OCI-LY3 (cell line): ENCODE measurements around the gene STRN4.

Source experiments
- H2AFZ ChIP-seq: fragments of 200-600, 300-600 bp; shearing (Covaris generic); 2 replicates; pipeline ENCODE4 v1.6.0; 2014; ENCODE audit warnings: antibody characterized with exemption, low read depth, low read length
- H3K27ac ChIP-seq: fragments of 200-600, 300-600 bp; sonication (generic); 2 replicates; pipeline ENCODE4 v1.5.1; 2014; ENCODE audit warnings: mild to moderate bottlenecking, low read length, moderate library complexity, mixed read lengths
- H3K27me3 ChIP-seq: fragments of 200-600, 300-600 bp; sonication (generic); 2 replicates; pipeline ENCODE4 v1.6.1; 2014; ENCODE audit warnings: low read depth, low read length, mixed read lengths
- H3K36me3 ChIP-seq: fragments of 200-600, 300-600 bp; sonication (generic); replicated peaks from 2 replicates; pipeline ENCODE3; 2014; ENCODE audit warnings: low read depth, low read length, mixed read lengths
- H3K4me1 ChIP-seq: fragments of 300-600, 200-600 bp; sonication (generic); 2 replicates; pipeline ENCODE4 v1.6.1; 2014; ENCODE audit warnings: low read length, mixed read lengths
- H3K4me2 ChIP-seq: fragments of 200-600, 300-600 bp; sonication (generic); 2 replicates; pipeline ENCODE4 v1.6.1; 2014; ENCODE audit warnings: low read length, mixed read lengths
- H3K4me3 ChIP-seq: fragments of 300-600, 200-600 bp; sonication (generic); 2 replicates; pipeline ENCODE4 v1.5.1; 2014; ENCODE audit warnings: antibody characterized with exemption, mild to moderate bottlenecking, low read length, moderate library complexity
- H3K79me2 ChIP-seq: fragments of 300-600, 200-600 bp; shearing (Covaris generic); 2 replicates; pipeline ENCODE4 v1.6.1; 2014; ENCODE audit warnings: mild to moderate bottlenecking, low read length, mixed read lengths
- H3K9ac ChIP-seq: fragments of 300-600, 200-600 bp; shearing (Covaris generic); 2 replicates; pipeline ENCODE4 v1.6.0; 2014; ENCODE audit warnings: mild to moderate bottlenecking, low read length, moderate library complexity
- H3K9me3 ChIP-seq: fragments of 200-600, 300-600 bp; shearing (Covaris generic); 2 replicates; pipeline ENCODE4 v1.6.1; 2014; ENCODE audit warnings: low read length, mixed read lengths; ENCODE audit not compliant: insufficient read depth
- H4K20me1 ChIP-seq: fragments of 200-600, 300-600 bp; sonication (generic); 2 replicates; pipeline ENCODE4 v1.6.1; 2016; ENCODE audit warnings: low read length, mixed read lengths; ENCODE audit not compliant: insufficient read depth
- CTCF ChIP-seq: fragments of 200-600, 300-600 bp; sonication (generic); IDR thresholded peaks from 2 replicates; pipeline ENCODE4 v1.5.1; 2014; ENCODE audit warnings: antibody characterized with exemption, low read length, low read depth
- EZH2phosphoT487 ChIP-seq: fragments of 200-600 bp; shearing (Covaris generic); IDR thresholded peaks from 2 replicates; pipeline ENCODE4 v1.6.1; 2018; ENCODE audit warnings: antibody characterized with exemption, mixed run types, low read depth

The STRN4 gene

GRCh38 chr19:46788262-46788967 lies 42.2 kb upstream of the STRN4 start, which contains the start of gene SLC1A5:
Gene SLC1A5 (minus strand): TSS chr19:46788594. CDS start chr19:46787965, 629 bp downstream.
- Histone ChIP-seq H3K36me3 (peaks cover 36% of the 10 kb centered on the region), H3K79me2 (peaks cover 50% of the 10 kb centered on the region), H4K20me1 (peaks cover 31% of the 10 kb centered on the region), H2AFZ (peak within 1 kb of the TSS; percentile 93), H3K27me3 (peaks cover 9% of the 10 kb centered on the region; the same call in 1 of the 2 replicates), H3K27ac (peak within 1 kb of the TSS; percentile 88), H3K9me3 (no peaks in the 10 kb centered on the region), H3K4me2 (peak within 1 kb of the TSS; percentile 82), H3K9ac (peak within 1 kb of the TSS; percentile 99), H3K4me3 (peak within 1 kb of the TSS; percentile 89), H3K4me1 (peaks cover 27% of the 10 kb centered on the region)
- TF ChIP-seq EZH2phosphoT487 (no peak), CTCF (no peak; the same call in 1 of the 2 replicates)

GRCh38 chr19:46787331-46788261 lies 41.3 kb upstream of the STRN4 start:
- peaks cover 58% of the 10 kb centered on the region for H3K79me2 ChIP-seq
- H3K4me1 ChIP-seq = peaks cover 27% of the 10 kb centered on the region

GRCh38 chr19:46787040-46787330 lies 40.7 kb upstream of the STRN4 start:
- Histone ChIP-seq H3K4me2 (peak overlapping the region; percentile 82), H3K27ac (peak overlapping the region; percentile 88), H3K4me3 (peak overlapping the region; percentile 89), H3K27me3 (0 out of 2 replicates have a peak, but pooled peaks cover 3% of the 10 kb centered on the region), H2AFZ (no peak overlapping the region), H3K9ac (peak overlapping the region; percentile 99), H3K36me3 (peaks cover 49% of the 10 kb centered on the region), H4K20me1 (peaks cover 45% of the 10 kb centered on the region), H3K79me2 (peaks cover 64% of the 10 kb centered on the region), H3K9me3 (no peaks in the 10 kb centered on the region), H3K4me1 (peaks cover 27% of the 10 kb centered on the region)
- TF ChIP-seq CTCF (no peak), EZH2phosphoT487 (no peak)

More at GRCh38 chr19:46787331-46788261, 41.3 kb upstream of the STRN4 start:
- Histone ChIP-seq H3K9me3 (no peaks in the 10 kb centered on the region), H3K4me3 (peak overlapping the region; percentile 89), H4K20me1 (peaks cover 39% of the 10 kb centered on the region), H3K4me2 (peak overlapping the region; percentile 82), H2AFZ (no peak overlapping the region), H3K36me3 (peaks cover 43% of the 10 kb centered on the region), H3K27ac (peak overlapping the region; percentile 88), H3K27me3 (peaks cover 8% of the 10 kb centered on the region; the same call in 1 of the 2 replicates), H3K9ac (peak overlapping the region; percentile 99)
- TF ChIP-seq EZH2phosphoT487 = no peak
- TF ChIP-seq CTCF = no peak
